Lung microvascular endothelial cell (primary cell): Measurements from ENCODE around the gene EPB41L4A. TPM values are rescaled to one million over a fixed set of nuclear protein-coding genes. Genes with fewer than 3 reads are reported as not detected.

Source experiments
- DNase-seq, 2 donors: peaks; one replicate each; pipeline versions ENCODE4 v3.0.0 to v3.0.0-alpha.2; 2010; ENCODE audit warnings: low read depth in 2 of 2
- total RNA-seq: library from RNA; depleted of rRNA; stranded (reverse); fragments of >200 nt; gene quantifications from 2 replicates; pipeline ENCODE4 v1.2.1, GENCODE V29; 2014

EPB41L4A gene
- total RNA-seq, 1 donor from 2014 or later = 49.6 TPM

DNA sequence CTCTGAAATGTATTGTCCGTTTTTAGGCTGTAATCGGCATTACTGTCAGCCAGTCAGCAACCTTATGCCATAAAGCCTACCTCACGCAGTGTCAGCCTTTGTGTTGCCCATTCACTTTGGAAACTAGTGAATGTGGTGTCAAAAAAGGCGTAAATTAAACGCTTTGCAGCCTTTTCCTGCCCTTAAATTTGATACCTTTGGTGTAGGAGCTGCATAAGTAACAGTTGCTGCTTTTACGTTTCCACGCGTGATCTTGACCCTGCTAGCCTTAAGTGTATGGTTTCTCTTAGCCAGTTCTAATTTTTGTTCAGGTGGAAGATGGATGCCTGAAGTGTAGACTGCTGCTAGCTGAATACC, 257.7 kb downstream of the EPB41L4A start:
- DNase-seq = no peak

DNA sequence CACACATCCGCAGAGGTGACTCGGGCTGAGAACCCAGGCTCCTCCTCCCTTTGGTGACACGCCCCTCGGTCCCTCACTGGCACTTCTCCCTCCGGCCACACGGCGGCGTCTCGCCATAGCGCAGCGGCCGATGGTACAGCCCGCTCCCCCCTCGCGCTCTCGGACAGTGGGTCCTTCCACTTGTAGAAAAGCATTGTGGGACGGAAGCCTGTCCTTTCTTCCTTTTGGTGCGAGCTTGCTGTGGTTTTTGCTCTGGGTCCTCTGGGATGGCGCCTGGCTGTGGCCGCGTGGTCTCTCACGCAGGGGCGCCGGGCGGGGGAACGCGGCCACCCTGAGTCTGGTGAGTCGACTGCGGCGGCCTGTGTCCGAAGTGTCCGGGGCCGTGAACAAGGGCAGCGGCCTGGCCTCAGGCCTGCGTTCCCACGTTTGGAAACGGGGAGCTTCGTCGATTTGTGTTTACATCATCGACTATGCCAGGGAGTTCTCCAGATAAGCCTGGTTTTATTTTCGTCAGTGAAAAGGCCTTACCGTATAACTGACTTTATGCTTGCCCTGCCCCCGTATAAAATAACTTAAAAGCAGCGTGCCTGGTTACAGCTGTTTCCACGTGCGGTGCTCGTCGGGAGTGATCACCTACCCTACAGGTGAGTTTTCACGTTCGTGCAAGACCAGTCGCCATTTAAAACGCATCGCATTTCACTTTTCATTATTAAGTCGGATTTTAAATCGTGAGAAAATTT, 258.3 kb downstream of the EPB41L4A start:
- peak; percentile 91 to 95 for DNase-seq

DNA sequence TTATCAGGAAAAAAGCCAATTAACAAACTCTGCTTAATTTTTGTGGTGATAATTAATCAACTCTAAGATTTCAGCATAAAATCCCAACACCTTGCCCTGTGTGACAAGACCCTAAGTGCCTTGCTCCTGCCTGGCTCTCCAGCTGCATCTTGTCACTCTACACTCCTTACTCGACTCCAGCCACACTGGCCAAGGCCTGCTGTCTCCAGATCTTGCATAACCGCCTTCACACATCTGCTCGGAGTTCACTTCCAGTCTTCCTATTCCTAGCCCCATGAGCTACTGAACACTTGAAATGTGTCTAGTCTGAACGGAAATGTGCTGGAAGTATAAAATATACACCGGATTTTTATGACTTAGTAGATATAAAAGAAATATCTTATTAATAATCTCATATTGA, 259.6 kb downstream of the EPB41L4A start:
- no peak for DNase-seq

DNA sequence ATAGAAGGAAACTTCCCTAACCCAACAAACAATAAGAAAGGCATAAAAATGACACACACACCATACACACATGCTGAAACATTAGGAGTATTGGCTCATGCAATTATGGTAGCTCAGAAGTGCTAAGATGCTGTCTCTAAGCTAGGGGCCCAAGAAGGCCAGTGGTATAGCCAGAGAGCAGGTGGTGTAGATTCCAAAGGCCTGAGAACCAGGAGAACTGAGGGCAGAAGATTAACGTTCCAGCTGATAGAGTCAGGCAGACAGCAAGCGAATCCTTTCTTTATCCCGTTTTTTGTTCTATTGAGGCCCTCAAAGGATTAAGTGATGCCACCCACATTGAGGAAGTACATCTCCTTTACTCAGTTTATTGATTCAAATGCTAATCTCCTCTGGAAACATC, 262.9 kb downstream of the EPB41L4A start:
- DNase-seq = no peak

DNA sequence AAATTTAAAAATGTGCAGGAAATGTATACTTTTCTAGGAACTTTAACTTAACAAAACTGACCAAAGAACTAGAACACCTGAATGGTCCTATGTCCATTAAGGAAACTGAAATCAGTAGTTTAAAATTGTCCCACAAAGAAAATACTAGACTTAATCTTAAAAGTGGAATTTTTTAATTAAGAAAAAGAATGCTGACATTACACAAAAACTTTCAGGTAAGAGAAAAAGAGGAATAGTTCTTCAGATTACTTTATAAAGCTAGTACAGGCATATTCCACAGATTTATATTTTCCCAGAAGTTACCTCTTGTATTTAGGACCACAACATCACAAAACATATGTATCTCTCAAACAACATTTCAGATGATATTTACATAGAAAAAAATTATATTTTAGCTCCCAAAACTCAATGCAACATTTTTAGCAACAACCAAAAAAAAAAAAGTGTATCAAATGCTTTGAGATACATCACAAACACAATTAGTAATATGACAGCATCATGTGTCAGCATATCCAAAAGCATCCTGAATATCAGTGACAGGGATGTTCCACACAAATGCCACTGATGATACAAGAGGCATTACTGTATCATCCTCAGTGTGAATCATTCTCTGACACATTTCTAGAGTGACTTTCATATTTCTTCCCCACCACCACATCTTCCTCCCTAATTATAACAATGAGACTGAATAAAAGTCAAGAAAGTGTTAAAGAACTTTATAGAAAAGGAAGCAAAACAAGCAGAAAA, 264.0 kb downstream of the EPB41L4A start:
- DNase-seq = no peak

DNA sequence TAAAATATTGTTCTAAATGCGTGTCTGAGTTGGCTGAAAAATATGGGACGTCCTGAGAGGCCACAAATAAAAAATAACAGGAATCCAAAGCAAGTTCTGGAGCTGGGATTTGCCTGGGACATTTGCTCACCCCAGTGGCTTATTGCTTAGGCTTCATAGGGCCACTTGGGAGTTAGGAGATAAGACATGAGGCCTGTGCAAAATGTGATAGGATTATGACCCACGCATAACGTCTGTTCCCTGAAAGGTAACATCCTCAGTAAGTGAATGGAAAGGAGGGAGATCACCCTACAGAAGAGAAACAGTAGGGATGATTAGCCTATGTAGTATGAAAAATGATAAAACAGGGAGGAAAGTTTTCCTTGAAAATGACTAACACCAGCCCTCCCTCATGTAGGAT, 269.4 kb downstream of the EPB41L4A start:
- DNase-seq = no peak

DNA sequence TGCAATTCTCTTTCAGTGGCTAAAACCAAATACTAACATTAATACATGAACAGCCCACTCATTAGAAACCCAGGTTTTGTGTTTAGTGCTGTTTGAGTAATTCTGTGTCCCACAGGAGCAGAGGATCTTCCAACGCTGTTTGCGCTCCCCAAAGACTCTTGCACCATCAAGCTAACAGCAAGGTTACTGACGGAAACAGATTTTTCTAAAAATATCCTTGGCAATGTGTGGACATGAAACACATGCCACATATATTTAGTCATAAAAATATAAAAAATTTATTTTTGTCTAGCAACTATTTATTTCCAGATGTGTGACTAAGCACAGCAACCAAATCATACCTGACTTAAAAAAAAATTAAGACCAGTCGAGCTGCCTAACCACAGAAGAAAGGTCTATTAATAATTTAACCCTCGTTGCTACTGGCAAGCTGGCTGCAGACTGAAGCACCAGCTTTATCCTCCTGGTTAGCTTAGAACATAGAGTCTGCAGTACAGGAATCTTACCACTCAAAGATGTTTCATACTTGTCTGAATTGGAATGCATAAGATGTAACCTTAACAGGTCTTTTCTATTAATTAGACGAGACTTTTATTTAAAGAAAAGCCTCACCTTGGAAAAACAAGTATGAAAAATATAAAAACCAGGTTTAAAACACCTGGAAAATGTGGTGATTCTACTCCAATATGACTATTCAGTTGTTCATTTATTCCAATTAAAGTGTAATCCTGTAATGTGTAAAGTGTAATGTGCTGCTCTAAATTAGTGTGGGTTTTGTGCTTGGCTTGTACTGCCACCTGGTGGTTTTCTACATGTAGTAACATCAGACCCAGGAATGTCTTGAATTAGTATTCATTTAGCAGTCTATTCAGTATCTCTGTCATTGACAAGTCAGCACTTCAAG, 272.5 kb downstream of the EPB41L4A start:
- peak; percentile 80 to 82 for DNase-seq

DNA sequence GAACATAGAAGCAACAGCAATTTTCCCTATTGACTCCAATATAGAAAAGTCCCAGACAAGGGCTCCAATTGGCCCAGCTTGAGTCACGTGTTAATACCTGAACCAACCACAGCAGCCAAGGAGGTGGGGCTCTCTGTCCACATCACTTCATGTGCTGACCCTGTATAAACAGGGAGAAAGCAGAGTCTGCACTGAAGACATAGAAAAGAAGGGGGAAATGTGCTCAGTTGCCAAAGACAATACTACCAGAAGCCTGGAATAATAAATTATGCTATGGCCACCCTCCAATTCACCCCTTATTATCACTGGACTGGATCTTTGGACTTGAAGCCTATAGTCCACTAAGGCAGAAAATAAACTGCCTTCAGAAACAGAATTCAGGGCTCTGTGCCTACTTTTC, 275.4 kb downstream of the EPB41L4A start:
- DNase-seq = peak in 1 of 2 donors; percentile 12

DNA sequence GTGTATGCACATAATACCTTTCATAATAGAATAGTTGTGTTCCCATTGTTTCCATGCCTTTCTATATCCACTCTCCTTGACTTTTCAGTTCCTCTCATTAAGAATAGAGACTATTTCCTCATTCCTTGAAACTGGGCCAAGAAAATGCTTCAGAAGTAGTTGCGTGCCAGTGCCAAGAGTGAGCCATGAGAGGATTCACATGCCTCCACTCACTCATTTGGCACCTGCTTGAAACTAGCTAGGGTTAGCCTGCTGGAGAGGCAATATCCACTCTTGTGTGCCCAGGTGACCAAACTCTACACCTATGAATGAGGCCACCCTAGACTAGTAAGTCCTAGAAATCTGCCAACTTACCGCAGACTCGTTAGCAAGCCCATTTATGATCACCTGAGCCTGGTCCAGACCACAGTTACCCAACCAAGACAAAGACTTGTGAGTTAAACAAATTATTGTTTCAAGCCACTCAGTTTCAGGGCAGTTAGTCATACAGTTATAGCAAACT, 276.3 kb downstream of the EPB41L4A start:
- DNase-seq = peak in 1 of 2 donors; percentile 87

DNA sequence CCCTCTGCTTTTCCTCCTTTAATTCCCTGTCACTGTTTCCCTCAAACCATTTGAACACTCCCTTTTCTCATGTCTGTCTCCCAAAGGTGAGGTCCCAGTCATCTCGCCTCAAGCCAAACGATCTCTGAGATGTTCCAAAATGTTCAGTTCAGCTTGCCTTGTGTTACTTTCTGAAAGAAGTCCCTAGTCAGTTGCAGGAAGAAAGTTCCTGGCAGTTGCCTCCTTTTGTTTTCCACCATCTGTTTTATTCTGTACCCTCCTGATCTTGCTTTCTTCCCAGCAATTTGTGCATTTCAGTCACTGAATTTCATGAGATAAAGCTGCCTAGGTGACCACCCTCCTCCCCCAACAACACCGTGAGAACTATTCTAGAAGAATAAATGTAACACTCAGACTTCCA, 277.5 kb downstream of the EPB41L4A start:
- DNase-seq = no peak

DNA sequence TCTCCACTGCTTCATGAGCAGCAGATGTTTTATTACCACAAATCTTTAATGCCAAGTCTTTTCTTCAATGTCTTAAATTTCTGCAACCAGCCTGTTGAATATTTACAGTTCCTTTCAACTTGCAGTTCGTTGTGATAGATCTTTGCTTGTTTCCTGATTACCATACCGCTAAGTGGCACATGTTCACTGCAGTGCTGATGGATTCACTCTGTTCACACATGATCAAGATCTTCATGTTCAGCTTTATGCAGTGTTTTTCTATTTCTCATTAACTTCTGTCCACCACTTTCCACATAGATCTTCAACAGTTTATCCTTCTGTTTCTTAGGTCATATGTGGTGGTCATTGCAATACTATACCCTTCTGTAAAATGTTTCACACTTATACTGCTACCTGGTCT, 280.6 kb downstream of the EPB41L4A start:
- DNase-seq = no peak

DNA sequence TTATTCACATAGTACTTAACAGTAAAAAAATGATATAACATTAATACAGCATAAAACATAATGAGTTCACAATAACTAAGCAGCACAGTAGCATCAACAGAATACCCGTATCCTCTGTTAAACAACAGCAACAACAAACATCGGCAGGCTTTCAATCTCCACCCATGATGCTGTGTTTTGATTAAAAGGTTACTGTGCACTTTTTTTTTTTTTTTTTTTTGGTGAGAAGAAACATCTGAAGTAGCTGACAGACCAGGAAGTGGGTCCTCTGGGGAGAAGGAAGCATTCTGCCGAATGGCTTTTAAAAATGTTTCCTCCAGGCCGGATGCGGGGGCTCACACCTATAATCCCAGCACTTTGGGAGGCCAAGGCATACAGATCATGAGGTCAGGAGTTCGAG, 282.3 kb downstream of the EPB41L4A start:
- no peak for DNase-seq

DNA sequence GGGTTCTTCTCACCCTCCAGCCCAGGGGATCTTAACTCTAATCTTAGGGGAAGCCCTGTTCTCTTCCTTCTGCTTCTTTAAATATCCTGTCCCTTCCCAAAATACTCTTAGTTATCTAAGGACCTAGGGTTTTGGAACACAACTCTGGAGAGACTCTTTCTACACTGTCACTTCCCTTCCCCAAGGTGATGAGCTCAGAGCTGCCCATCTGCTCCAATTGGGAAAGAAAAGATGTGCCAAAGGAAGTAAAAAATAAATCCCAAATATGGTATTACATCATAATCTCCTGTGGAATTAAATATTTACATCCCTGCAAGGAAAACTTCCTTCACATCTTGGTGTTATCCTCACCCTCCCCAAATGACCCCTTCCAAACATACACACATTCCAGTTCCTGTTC, 291.2 kb downstream of the EPB41L4A start:
- DNase-seq = no peak

DNA sequence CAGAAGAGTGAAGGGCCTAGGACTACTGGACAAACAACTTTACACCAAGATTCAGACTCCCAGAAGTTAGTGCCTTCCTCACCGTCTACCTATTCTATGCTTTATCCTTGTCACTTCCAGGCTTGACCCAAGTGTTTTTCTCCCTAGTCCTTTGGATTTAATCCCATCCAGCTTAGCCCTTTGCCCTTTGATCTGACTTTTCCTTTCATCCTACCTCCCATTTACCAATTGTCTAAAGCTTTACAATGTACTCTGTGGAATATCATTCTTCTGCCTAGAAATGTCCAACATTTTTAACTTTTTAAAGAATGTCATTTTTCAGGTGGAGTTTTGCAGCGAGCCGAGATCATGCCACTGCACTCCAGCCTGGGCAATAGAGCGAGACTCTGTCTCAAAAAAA, 292.1 kb downstream of the EPB41L4A start:
- DNase-seq = no peak

DNA sequence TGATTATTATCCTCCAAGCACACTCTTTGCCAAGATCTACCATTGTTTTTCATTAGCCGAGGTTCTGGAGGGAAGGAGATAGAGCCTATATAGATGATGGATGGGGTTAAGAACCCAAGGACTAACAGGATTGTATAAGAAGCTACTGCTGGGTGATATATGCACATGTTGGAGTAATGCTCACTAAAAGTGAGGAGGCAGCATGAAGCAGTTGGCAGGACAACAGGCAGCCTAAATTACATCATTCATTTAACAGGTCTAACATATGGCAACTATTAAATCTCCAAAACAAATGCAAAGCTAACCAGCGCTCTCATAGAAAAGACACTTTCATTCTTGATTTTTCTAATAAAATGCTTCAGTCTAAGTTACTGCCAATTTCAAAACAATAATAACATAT, 293.2 kb downstream of the EPB41L4A start:
- no peak for DNase-seq

DNA sequence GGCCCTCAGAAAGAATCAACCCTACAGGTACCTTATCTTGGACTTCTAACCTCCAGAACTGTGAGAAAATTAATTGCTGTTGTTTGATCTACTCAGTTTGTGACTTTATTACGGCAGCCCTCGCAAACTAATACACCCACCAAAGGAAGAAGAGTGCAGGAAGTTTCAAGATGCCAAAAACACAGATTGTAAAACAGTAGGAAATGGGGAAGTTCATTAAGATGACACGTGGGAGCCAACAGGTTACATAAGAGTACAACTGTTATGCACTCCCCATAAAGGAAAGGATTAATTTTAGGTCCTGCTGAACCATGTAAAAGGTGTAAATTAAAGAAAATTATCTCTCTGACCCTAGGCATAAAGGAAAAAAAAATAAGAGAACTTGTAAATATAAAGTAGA, 294.3 kb downstream of the EPB41L4A start:
- no peak for DNase-seq

DNA sequence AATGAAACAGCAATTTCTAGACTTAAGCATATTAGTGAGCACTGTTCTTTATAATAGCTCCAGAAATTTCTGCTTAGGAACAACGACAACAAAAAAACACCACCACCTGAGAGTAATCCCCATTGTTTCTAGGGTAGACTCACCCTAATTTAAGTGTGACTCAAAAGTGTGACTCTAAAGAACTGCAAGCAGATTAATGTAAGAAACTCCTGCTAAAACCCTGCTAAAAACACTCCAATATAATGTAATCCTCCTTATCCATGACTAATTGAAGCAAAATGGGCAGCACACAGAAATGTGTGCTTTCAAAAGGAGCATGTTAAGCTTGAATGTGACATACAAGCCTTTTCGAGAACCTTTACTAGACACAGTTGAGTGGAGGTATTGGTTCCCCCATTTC, 296.0 kb downstream of the EPB41L4A start:
- DNase-seq = no peak

DNA sequence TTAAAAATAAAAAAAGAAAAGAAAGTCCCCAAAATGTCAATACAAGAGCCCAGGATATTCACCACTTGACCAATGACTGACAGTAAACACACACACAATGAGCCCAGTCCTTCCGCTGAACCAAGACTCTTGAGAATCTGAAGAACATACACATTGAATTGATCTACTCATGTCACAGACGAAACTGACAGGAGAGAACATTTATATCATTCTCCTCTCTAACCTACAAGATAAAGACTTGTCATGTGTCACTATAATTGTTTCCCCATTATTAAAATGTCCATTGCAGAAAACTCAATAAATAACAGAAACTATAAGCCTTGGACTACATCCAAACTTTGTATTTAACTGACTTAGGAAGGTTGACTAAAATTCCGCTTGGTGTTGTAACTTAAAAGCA, 296.7 kb downstream of the EPB41L4A start:
- DNase-seq = no peak

DNA sequence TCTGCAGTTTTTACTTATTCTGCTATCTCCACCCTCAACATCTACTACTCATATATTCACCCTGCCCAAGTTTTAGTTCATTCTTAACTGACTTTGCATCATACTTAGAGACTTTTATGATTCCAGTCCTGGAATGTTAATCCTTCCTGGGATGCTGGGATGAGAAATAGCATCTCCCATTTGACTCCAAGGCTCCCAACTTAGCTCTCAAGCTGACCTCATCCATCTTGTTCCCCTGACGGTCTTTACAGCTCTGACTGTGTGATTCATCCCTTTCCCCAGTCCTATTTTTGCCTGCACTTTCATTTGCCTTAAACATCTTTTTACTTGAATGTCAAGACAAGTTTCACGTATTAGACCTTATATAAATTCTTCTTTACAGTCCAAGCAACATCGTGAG, 297.8 kb downstream of the EPB41L4A start:
- DNase-seq = no peak

DNA sequence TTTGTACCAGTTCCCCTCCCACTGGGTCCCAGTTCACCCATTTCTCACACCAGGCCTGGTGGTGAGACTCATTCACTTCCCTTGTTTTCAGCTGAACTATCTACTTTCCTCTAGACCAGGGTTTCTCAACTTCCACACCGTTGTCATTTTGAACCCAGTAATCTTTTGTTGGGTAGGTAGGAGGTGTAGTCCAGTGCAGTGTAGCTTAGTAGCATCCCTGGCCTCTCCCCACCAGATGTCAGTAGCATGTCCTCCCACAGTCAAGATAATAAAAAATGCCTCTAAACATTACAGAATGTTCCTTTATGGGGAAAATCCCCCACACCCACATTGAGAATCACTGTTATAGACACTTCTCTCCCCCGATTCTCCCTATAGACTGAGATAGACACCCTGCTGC, 299.1 kb downstream of the EPB41L4A start:
- DNase-seq = no peak

DNA sequence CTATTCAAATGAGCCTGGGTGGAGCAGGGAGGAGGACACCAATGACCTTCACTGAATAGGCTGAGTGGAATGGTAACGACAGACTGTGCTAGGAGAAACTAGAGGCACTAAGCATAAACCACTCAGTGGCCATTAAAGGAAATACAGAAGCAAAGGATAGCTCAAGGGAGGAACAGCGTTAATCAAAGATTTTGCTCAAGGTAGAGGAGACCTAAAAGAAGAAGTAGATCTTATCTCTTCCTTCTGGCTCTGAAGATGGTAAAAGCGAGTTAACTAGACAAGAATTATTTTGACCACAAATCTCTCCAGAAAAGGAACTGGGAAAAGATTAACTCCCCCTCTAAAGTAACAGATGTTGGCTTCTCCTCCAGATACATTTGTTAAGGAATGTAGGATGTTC, 299.6 kb downstream of the EPB41L4A start:
- no peak for DNase-seq

DNA sequence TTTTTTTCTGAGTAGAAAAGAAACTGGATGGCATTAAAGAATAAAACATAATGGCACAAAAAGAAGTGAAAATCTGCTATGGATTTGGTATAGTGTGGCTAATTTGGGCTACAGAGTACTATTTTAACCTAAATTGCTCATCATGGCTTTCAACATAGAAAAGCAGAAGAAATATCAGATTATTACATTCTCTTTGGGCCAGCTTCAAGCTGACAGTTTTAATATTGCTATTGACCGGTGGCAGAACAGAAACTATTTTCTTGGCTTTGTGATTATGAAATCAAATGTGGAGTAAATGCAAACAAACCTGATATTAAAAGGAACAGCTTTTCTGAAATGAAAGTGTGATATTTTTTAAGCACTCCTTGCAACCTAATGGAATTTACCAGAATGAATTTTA, 301.5 kb downstream of the EPB41L4A start:
- no peak for DNase-seq
